GM21526 (cell line): ENCODE measurements around the gene INHA.

Experiments
- ATAC-seq: cut with Tn5 transposase; IDR thresholded peaks from one replicate; pipeline ENCODE4 v1.9.1; 2021; ENCODE audit warnings: moderate library complexity; ENCODE audit not compliant: unreplicated experiment, low FRiP score

Gene INHA

GRCh38 chr2:219608399-219608964, 36.4 kb downstream of the INHA start:
- no peak for ATAC-seq

- no peak for ATAC-seq
Measured at GRCh38 chr2:219609149-219609750, 37.1 kb downstream of the INHA start.

DNA sequence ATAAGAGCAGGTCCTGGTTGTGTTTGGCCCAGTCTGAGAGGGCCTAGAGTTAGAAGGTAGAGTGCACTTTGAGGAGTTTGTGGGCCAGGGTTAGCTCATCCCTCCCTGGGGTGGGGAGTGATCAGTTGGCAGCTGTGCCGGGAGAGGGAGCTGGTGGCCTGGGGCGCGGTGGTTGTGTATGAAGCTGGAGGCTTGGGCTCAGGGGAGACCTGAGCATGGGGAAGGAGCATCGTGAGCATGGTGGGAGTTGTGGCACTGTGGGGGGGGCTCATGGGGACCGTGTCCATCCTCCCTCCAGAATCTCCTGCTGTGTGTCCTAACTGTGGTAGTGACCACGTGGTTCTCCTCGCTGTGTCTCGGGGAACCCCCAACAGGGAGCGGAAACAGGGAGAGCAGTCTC, 39.2 kb downstream of the INHA start:
- ATAC-seq, result no peak

- ATAC-seq, result no peak
Measured at GRCh38 chr2:219611866-219612576, 39.9 kb downstream of the INHA start.

DNA sequence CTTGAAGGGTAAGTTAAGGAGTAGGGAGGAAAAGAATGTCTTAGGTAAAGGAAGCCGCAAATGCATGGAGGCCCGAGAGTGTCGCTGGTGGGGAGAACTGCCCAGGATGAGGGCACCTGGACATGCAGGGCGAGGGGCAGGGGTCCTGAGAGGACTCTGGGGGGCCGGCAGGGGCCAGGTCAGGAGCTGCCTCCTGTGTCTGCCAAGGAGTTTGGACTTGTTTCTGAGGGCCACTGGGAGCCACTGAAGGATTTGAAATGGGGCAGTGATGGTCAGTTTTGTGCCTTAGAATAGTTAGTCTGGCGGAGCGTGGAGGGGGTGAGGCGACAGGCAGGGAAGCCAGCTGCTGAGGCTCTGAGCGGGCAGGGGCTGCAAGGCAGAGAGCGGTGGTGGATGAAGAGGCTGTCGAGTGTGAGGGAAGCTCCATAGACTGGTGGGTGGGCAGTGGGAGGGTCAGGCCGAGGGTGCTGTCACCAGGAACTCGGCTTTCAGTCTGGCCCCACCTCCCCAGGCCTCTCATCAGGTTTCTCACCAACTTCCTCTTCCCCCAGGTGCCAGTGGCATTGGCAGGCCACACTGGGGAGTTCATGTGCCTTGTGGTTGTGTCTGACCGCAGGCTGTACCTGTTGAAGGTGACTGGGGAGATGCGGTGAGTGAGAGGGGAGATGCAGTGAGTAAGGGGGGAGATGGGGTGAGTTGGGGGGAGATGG, 40.6 kb downstream of the INHA start:
- ATAC-seq, result no peak

- no peak for ATAC-seq
Measured at GRCh38 chr2:219613461-219614070, 41.5 kb downstream of the INHA start.

DNA sequence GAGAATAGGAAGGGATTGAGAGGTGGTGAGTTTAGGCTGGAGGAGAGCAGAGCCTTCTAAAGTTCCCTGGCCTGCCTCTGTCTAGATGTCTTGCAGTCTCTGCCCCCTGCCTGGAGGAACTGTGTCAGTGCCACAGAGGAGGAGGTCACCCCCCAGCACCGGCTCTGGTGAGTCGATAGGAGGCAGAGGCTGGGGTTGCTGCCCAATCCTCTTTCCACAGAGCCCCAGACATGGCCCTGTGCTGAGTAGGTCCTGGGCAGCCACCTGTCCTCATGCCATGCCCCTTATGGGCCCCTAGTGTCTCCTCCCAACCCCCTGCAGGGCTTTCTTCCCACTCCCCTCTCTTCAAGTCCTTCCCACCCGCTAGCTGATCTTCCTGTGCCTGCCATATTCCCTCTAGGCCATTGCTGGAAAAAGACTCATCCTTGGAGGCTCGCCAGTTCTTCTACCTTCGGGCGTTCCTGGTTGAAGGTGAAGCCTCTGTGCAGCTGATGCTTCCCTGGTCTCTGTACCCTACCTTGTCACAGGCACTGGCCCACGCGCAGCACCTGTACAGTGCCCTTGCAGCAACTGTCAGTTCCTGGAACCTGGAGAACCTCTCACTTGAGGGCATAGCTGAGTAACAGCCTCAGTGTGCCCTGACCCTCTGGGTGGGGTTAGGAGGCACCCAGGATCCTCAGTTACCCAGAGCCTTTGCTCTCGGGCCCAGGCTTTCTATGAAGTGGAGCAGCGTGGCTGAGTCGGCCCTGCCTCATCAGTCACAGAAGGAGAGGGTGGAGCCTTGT, 42.2 kb downstream of the INHA start:
- no peak for ATAC-seq

GRCh38 chr2:219615036-219615435, 42.9 kb downstream of the INHA start:
- ATAC-seq, result no peak

GRCh38 chr2:219615894-219616293, 43.8 kb downstream of the INHA start:
- ATAC-seq, result no peak

GRCh38 chr2:219616550-219616949, 44.4 kb downstream of the INHA start:
- no peak for ATAC-seq

GRCh38 chr2:219618733-219619122, 46.6 kb downstream of the INHA start:
- ATAC-seq, result no peak

DNA sequence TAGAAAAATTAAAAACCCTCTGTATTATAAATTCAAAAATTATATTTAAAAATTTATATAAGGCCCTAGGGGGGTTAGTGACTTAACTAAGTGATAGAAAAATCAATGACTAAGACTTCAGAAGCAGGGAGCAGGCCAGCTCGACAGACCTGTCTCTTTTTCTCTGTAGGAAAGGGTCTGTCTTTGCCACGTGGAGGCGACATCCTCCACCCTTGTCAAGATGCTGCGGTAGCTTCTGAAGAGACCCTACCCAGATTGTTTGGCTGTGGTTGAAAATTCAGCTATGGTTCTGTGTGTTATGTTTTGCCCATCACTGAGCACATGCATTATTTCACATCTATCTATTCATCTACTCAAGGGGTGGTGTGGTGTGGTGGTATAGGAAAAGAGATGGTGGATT, 47.1 kb downstream of the INHA start:
- no peak for ATAC-seq

DNA sequence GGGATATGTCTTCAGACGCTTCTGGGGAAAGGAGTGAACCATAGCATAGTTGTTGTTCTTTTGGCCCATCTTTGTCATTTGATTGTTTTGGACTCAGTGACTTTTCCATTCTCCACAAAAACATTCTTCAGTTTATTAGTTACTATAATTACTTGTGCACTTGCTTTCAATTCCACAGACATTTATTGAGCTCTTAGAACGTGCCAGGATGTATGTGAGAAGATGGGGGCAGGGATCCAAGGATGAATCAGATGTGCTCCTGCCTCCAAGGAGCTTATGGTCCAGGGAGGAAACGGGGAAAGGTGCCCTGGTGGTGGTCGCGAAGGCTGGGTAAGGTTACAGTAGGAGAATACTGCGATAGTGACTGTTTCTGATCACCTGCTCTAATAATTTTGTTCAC, 48.4 kb downstream of the INHA start:
- no peak for ATAC-seq

DNA sequence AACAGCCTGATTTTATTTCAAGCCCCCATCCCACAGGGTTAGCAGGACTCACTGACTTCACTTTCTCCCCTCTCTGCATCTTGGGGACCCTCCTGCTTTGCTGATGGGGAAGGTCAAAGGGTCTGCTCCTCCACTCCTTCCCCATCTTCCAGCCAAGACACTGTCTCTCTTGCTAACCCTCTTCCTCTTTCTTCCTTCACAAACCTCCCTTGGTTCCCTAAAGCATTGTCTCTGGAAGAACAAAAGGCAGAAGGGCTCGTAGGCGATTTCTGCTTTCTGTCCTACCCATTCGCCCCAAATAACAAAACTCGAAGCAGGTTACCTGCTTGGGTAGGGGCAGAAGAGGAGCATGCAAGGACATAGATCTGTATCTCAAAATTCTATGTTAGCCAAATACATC, 49.8 kb downstream of the INHA start:
- ATAC-seq, result no peak

- ATAC-seq, result no peak
Measured at GRCh38 chr2:219622472-219622871, 50.4 kb downstream of the INHA start.

- ATAC-seq, result no peak
Measured at GRCh38 chr2:219624565-219624964, 52.5 kb downstream of the INHA start.

GRCh38 chr2:219625179-219625578, 53.1 kb downstream of the INHA start:
- no peak for ATAC-seq
